ENCODE results near the gene INSRR.

INSRR gene

DNA sequence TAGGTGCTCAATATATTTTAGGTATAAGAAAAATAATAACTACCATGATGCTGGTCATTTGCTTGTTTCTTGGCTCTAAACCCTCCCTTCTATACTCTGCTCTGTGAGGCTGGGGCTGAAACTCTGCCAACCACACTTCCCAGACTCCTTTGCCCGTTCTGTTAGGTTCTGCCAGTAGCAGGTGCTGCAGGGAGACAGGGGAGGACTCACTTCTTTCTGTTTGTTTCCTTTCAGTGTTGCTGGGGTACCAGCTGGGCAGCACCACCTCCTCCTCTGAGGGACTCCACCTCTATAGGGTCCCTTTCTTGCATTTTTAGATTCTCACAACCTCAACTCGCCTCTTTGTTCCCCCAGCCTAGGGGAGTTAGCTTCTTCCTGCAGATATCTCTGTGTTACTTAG, 25.3 kb downstream of the INSRR start:
- in situ Hi-C loops (cut with MboI; ENCODE audit: low sequenced_read_pairs, unreplicated experiment): no loop called here
- no peak for TF ChIP-seq CTCF (IDR thresholded peaks at IDR 0.05; ENCODE audit: borderline replicate concordance, control extremely low read depth, extremely low read depth, insufficient read depth, missing control alignments)
- no peak for DNase-seq (ENCODE audit: low spot score)

GRCh38 chr1:156832434-156832833, 26.5 kb downstream of the INSRR start:
- TF ChIP-seq CTCF (IDR thresholded peaks at IDR 0.05; ENCODE audit: borderline replicate concordance, control extremely low read depth, extremely low read depth, insufficient read depth, missing control alignments): no peak
- DNase-seq (ENCODE audit: low spot score): no peak

DNA sequence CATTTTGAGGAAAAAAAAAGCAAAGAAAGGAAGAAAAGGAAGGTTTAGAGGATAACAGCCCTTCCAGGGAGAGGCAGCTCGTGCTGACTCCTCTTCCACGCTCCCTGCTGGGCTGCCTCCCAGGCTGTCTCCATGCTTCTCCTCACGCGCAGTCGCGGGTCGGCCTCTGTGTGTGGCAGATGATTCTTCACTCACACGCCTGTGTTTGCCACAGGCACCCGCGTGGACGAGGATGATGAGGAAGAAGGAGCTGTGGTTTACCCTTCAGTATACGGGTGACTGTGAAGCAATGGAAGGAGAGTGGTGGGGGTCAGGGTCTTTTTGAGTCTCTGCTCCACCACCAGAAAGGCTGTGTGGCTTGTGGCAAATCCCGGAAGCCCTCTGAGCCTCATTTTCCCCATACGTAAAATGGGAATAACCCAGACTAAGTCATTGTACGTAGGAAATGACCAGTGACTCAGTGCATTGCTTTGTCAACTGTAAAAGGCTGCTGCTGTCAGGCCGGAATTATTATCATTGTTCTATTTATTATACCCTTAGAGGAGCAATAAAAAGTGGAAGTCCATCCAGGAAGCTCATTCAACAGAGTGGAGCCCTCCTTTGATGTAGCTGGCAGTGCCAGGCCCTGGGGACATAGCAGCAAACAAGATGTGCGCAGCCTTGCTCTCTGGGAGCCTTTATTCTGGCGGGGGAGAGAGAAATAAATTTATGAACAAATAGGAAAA, 30.4 kb downstream of the INSRR start:
- TF ChIP-seq CTCF (IDR thresholded peaks at IDR 0.05; ENCODE audit: borderline replicate concordance, control extremely low read depth, extremely low read depth, insufficient read depth, missing control alignments): no peak
- in situ Hi-C loops (cut with MboI; ENCODE audit: low sequenced_read_pairs, unreplicated experiment): no loop called here
- DNase-seq (ENCODE audit: low spot score): no peak

More at GRCh38 chr1:156832434-156832833, 26.5 kb downstream of the INSRR start:
- in situ Hi-C loops (cut with MboI; ENCODE audit: low sequenced_read_pairs, unreplicated experiment): no loop called here

- no peak for DNase-seq (ENCODE audit: low spot score)
- in situ Hi-C loops (cut with MboI; ENCODE audit: low sequenced_read_pairs, unreplicated experiment): no loop called here
- no peak for TF ChIP-seq CTCF (IDR thresholded peaks at IDR 0.05; ENCODE audit: borderline replicate concordance, control extremely low read depth, extremely low read depth, insufficient read depth, missing control alignments)
Measured at GRCh38 chr1:156826630-156827029, 32.3 kb downstream of the INSRR start.

DNA sequence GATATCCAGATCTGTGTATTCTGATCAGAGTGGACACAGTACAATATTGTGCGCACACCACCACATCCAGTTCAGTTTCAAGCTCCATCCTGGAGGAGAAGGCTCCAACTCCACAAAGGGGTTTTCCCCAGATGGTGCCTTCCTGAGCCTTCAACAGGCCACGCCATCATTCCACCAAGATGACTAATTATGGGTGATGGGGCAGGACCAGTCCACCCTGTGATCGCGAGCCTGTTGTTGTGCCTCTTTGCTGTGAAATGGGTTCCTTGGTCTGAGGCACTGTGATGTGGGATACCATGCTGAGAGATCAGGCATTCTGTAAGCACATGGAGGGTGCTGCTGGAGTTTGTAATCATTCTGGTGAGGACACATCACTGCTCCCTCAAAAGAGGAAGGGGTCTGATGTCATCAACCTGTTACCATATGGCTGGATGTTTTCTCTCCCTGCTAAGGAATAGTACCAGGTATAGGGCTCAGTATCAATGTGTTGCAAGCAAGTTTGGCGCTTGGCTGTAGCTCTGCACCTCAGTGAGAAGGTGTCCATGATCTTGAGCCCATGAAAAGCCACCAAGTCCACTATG, 35.6 kb downstream of the INSRR start:
- no peak for DNase-seq (ENCODE audit: low spot score)
- in situ Hi-C loops (cut with MboI; ENCODE audit: low sequenced_read_pairs, unreplicated experiment): no loop called here
- TF ChIP-seq CTCF (IDR thresholded peaks at IDR 0.05; ENCODE audit: borderline replicate concordance, control extremely low read depth, extremely low read depth, insufficient read depth, missing control alignments): no peak

- DNase-seq (ENCODE audit: low spot score): no peak
- no peak for TF ChIP-seq CTCF (IDR thresholded peaks at IDR 0.05; ENCODE audit: borderline replicate concordance, control extremely low read depth, extremely low read depth, insufficient read depth, missing control alignments)
- in situ Hi-C loops (cut with MboI; ENCODE audit: low sequenced_read_pairs, unreplicated experiment): no loop called here
Measured at GRCh38 chr1:156822680-156823079, 36.2 kb downstream of the INSRR start.

All from GM13976 (cell line).